SK-N-SH (cell line): ENCODE data around the gene SCAND1. TPM values are rescaled to one million over a fixed set of nuclear protein-coding genes. Genes with fewer than 3 reads are reported as not detected.

Experiments
- CTCF ChIA-PET: fragments of 300-600, 350-600 bp; formaldehyde crosslinking; extraction: SDS; loops from one replicate; lab custom pipeline; 2021; lab: Yijun Ruan, JAX
- POLR2A ChIA-PET: fragments of 350-600 bp; sonication (Branson Sonifier 250); formaldehyde crosslinking; extraction: SDS; loops from one replicate; lab custom pipeline; 2020; ENCODE audit warnings: antibody characterized with exemption, inconsistent platforms; lab: Yijun Ruan, JAX
- DNase-seq: peaks from one replicate; pipeline ENCODE4 v3.0.0; 2012
- H2AFZ ChIP-seq: fragments of 200-600 bp; sonication (generic); 2 replicates; pipeline ENCODE4 v1.8.1; 2016; ENCODE audit warnings: antibody characterized with exemption, mild to moderate bottlenecking, low read depth
- H3F3A ChIP-seq: fragments of 200-600 bp; sonication (generic); replicated peaks from 2 replicates; pipeline ENCODE3; 2016; ENCODE audit warnings: antibody characterized with exemption, mild to moderate bottlenecking; ENCODE audit not compliant: insufficient read depth
- H3K27ac ChIP-seq, 2 experiments: fragments of 200-500 bp in 1 of 2; fragments of 200-600 bp in 1 of 2; sonication (Bioruptor generic) in 1 of 2; sonication (generic), shearing (Covaris generic) in 1 of 2; 2 replicates each; pipeline versions ENCODE4 v1.5.1 to v1.6.1; 2014 to 2016; ENCODE audit warnings: low read depth in 2 of 2, inconsistent platforms in 1 of 2, low read length in 1 of 2, mild to moderate bottlenecking in 1 of 2, mixed read lengths in 1 of 2
- H3K27me3 ChIP-seq: fragments of 200-600 bp; sonication (generic), shearing (Covaris generic); 2 replicates; pipeline ENCODE4 v1.6.1; 2016; ENCODE audit warnings: mixed run types; ENCODE audit not compliant: insufficient read depth
- H3K36me3 ChIP-seq, 2 experiments: fragments of 200-500 bp in 1 of 2; fragments of 200-600 bp in 1 of 2; sonication (Bioruptor generic) in 1 of 2; sonication (generic) in 1 of 2; replicated peaks in 1 of 2; 2 replicates each; pipeline versions ENCODE3 to v1.5.1; 2014 to 2016; ENCODE audit warnings: low read length in 1 of 2, mild to moderate bottlenecking in 1 of 2; ENCODE audit not compliant: insufficient read depth in 2 of 2, control insufficient read depth in 1 of 2
- H3K4me1 ChIP-seq, 2 experiments: fragments of 200-500 bp in 1 of 2; fragments of 200-600 bp in 1 of 2; sonication (Bioruptor generic) in 1 of 2; sonication (generic), shearing (Covaris generic) in 1 of 2; 2 replicates each; pipeline versions ENCODE4 v1.5.1 to v1.6.1; 2014 to 2016; ENCODE audit warnings: low read depth in 1 of 2, low read length in 1 of 2, mixed run types in 1 of 2; ENCODE audit not compliant: insufficient read depth in 2 of 2, control insufficient read depth in 1 of 2
- H3K4me2 ChIP-seq: fragments of 200-600 bp; sonication (generic), shearing (Covaris generic); 2 replicates; pipeline ENCODE4 v1.6.1; 2017; ENCODE audit warnings: mixed run types
- H3K4me3 ChIP-seq, 2 experiments: fragments of 200-500 bp in 1 of 2; fragments of 200-600 bp in 1 of 2; sonication (Bioruptor generic) in 1 of 2; sonication (generic), shearing (Covaris generic) in 1 of 2; 2 replicates each; pipeline versions ENCODE4 v1.5.1 to v1.8.1; 2014 to 2016; ENCODE audit warnings: low read depth in 2 of 2, inconsistent platforms in 1 of 2, low read length in 1 of 2, mild to moderate bottlenecking in 1 of 2, mixed read lengths in 1 of 2, moderate library complexity in 1 of 2
- H3K79me2 ChIP-seq: fragments of 200-600 bp; sonication (generic); 2 replicates; pipeline ENCODE4 v1.8.1; 2017; ENCODE audit warnings: mild to moderate bottlenecking; ENCODE audit not compliant: insufficient read depth
- H3K9ac ChIP-seq: fragments of 200-600 bp; sonication (generic); 2 replicates; pipeline ENCODE4 v1.6.1; 2017; ENCODE audit warnings: mixed run types
- H3K9me2 ChIP-seq: fragments of 200-600 bp; sonication (generic); 2 replicates; pipeline ENCODE4 v1.6.1; 2017; ENCODE audit warnings: mixed run types
- H3K9me3 ChIP-seq: fragments of 200-600 bp; sonication (generic); 2 replicates; pipeline ENCODE4 v1.6.1; 2017; ENCODE audit warnings: mixed run types, mild to moderate bottlenecking, moderate library complexity
- H4K20me1 ChIP-seq: fragments of 200-600 bp; sonication (generic); 2 replicates; pipeline ENCODE4 v1.6.1; 2017; ENCODE audit warnings: mild to moderate bottlenecking, mixed run types; ENCODE audit not compliant: insufficient read depth
- CHD2 ChIP-seq: fragments of 150-350 bp; IDR thresholded peaks from 2 replicates; pipeline ENCODE4 v1.6.1; 2018; ENCODE audit warnings: low read length; ENCODE audit not compliant: partially characterized antibody
- ELF1 ChIP-seq: IDR thresholded peaks from 2 replicates; pipeline ENCODE4 v1.4.0; 2012
- EP300 ChIP-seq, 2 experiments: IDR thresholded peaks; 2 replicates each; pipeline versions ENCODE4 v1.4.0 to v1.6.1; 2012; ENCODE audit warnings: borderline replicate concordance in 1 of 2, low read depth in 1 of 2, low read length in 1 of 2
- EZH2phosphoT487 ChIP-seq: fragments of 200-600 bp; sonication (generic); IDR thresholded peaks from 2 replicates; pipeline ENCODE4 v1.6.1; 2017; ENCODE audit warnings: low read depth, mixed run types, mild to moderate bottlenecking, antibody characterized with exemption, moderate library complexity, borderline replicate concordance
- FOSL2 ChIP-seq: IDR thresholded peaks from 2 replicates; pipeline ENCODE4 v1.4.0; 2012; ENCODE audit warnings: low read depth, mild to moderate bottlenecking, moderate library complexity, borderline replicate concordance
- JUND ChIP-seq: IDR thresholded peaks from 2 replicates; pipeline ENCODE4 v1.4.0; 2012
- NFIC ChIP-seq: IDR thresholded peaks from 2 replicates; pipeline ENCODE4 v1.4.0; 2012; ENCODE audit warnings: borderline replicate concordance
- NRF1 ChIP-seq: IDR thresholded peaks from 2 replicates; pipeline ENCODE4 v1.6.1; 2012; ENCODE audit warnings: low read depth, mild to moderate bottlenecking, low read length
- POLR2AphosphoS5 ChIP-seq: IDR thresholded peaks from 2 replicates; pipeline ENCODE4 v1.6.1; 2012; ENCODE audit warnings: low read depth, low read length
- RCOR1 ChIP-seq: fragments of 150-350 bp; IDR thresholded peaks from 2 replicates; pipeline ENCODE4 v1.6.1; 2017; ENCODE audit warnings: antibody characterized with exemption, low read length
- RFX5 ChIP-seq: IDR thresholded peaks from 2 replicates; pipeline ENCODE4 v1.6.1; 2012; ENCODE audit warnings: mild to moderate bottlenecking, improper control_type of control experiment, low read length
- RXRA ChIP-seq: IDR thresholded peaks from 2 replicates; pipeline ENCODE4 v1.4.0; 2012; ENCODE audit warnings: low read depth, mild to moderate bottlenecking, borderline replicate concordance
- SIN3A ChIP-seq: IDR thresholded peaks from 2 replicates; pipeline ENCODE4 v1.6.1; 2012; ENCODE audit warnings: low read depth, mild to moderate bottlenecking, low read length, moderate library complexity, borderline replicate concordance
- SMC3 ChIP-seq: IDR thresholded peaks from 2 replicates; pipeline ENCODE4 v1.6.1; 2012; ENCODE audit warnings: low read depth, low read length, improper control_type of control experiment
- TCF12 ChIP-seq: IDR thresholded peaks from 2 replicates; pipeline ENCODE4 v1.4.0; 2012
- TEAD4 ChIP-seq: IDR thresholded peaks from 2 replicates; pipeline ENCODE4 v1.4.0; 2012; ENCODE audit warnings: mild to moderate bottlenecking, borderline replicate concordance; ENCODE audit not compliant: insufficient read depth
- YY1 ChIP-seq: IDR thresholded peaks from 2 replicates; pipeline ENCODE4 v1.4.0; 2012; ENCODE audit warnings: low read depth, mild to moderate bottlenecking
- WGBS: methylation state at CpG from one replicate; pipeline ENCODE4 v1.1.6; 2017; ENCODE audit warnings: low lambda C conversion rate; 5-methylcytosine and 5-hydroxymethylcytosine counted together
- polyA plus RNA-seq, 3 experiments: library from polyadenylated mRNA; depleted of rRNA; stranded (reverse); fragments of >200 nt; gene quantifications; 2 replicates each; pipeline ENCODE4 v1.2.3, GENCODE V29; 2012
- TF ChIP-seq, protein P1 (sequence below): IDR thresholded peaks from 2 replicates; pipeline ENCODE4 v1.6.1; 2012; ENCODE audit warnings: mild to moderate bottlenecking, low read depth, low read length, moderate library complexity
- TF ChIP-seq, protein P2 (sequence below): fragments of 150-350 bp; IDR thresholded peaks from 2 replicates; pipeline ENCODE4 v1.6.1; 2017; ENCODE audit warnings: antibody characterized with exemption, low read length, low read depth, borderline replicate concordance
- TF ChIP-seq, protein P3 (sequence below): IDR thresholded peaks from 2 replicates; pipeline ENCODE4 v1.4.0; 2012; ENCODE audit warnings: low read depth, borderline replicate concordance
- TF ChIP-seq, protein P4 (sequence below): IDR thresholded peaks from 2 replicates; pipeline ENCODE4 v1.4.0; 2012; ENCODE audit warnings: low read depth, borderline replicate concordance

SCAND1 gene
- polyA plus RNA-seq, 1 of the 3 experiments (the other 2 are of a cell fraction), result 44.1 TPM

DNA sequence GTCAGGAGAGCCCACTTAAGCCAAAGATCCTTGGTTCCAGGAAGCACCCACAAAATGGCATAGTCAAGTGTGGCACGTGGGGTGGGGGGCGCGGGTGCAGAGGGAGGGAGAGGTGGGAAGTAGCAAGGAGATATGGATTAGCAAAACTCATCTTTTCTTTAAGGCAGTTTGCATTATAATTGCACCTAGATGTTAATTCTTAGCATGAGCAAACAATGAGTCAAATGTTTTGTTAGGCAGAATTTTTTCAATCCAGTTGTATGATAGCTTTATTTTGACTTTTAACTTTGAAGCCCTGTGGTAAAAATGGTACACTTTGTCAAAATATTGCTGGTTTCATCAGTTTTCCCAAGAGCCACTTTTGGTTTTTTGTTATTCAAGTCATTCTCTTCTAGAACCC, 15.0 kb downstream of the SCAND1 start:
- ChIA-PET POLR2A (no interaction called here), CTCF (interaction anchor here (5.8 kb wide), 1 partner anchor 15 kb away, joined by 29 read pairs; the partner anchor contains the start of gene SCAND1)
- no peak overlapping the region for H3K9ac ChIP-seq
- no peak overlapping the region for H3K4me3 ChIP-seq
- peaks cover 11 to 31% of the 10 kb centered on the region in 2 experiments for H3K36me3 ChIP-seq
- H3K4me2 ChIP-seq, result no peak overlapping the region
- H3K9me3 ChIP-seq, result no peaks in the 10 kb centered on the region
- DNase-seq, result no peak
- H3K9me2 ChIP-seq, result no peaks in the 10 kb centered on the region
- H3K27me3 ChIP-seq, result no peaks in the 10 kb centered on the region
- H3K79me2 ChIP-seq, result peaks cover 4% of the 10 kb centered on the region; the same call in 1 of the 2 replicates
- 98% methylated on average over 3 of the region's 3 CpGs for WGBS
- no peak overlapping the region for H2AFZ ChIP-seq
- H3F3A ChIP-seq, result no peaks in the 10 kb centered on the region
- H3K27ac ChIP-seq, result no peak overlapping the region
- TF ChIP-seq RFX5, result no peak
- no peak for TF ChIP-seq EZH2phosphoT487
- TF ChIP-seq, protein P1, sequence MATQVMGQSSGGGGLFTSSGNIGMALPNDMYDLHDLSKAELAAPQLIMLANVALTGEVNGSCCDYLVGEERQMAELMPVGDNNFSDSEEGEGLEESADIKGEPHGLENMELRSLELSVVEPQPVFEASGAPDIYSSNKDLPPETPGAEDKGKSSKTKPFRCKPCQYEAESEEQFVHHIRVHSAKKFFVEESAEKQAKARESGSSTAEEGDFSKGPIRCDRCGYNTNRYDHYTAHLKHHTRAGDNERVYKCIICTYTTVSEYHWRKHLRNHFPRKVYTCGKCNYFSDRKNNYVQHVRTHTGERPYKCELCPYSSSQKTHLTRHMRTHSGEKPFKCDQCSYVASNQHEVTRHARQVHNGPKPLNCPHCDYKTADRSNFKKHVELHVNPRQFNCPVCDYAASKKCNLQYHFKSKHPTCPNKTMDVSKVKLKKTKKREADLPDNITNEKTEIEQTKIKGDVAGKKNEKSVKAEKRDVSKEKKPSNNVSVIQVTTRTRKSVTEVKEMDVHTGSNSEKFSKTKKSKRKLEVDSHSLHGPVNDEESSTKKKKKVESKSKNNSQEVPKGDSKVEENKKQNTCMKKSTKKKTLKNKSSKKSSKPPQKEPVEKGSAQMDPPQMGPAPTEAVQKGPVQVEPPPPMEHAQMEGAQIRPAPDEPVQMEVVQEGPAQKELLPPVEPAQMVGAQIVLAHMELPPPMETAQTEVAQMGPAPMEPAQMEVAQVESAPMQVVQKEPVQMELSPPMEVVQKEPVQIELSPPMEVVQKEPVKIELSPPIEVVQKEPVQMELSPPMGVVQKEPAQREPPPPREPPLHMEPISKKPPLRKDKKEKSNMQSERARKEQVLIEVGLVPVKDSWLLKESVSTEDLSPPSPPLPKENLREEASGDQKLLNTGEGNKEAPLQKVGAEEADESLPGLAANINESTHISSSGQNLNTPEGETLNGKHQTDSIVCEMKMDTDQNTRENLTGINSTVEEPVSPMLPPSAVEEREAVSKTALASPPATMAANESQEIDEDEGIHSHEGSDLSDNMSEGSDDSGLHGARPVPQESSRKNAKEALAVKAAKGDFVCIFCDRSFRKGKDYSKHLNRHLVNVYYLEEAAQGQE, result no peak
- TF ChIP-seq CHD2, result no peak
- no peak for TF ChIP-seq ELF1
- no peak for TF ChIP-seq SMC3
- TF ChIP-seq RXRA, result no peak
- no peak for TF ChIP-seq POLR2AphosphoS5
- TF ChIP-seq, protein P2, sequence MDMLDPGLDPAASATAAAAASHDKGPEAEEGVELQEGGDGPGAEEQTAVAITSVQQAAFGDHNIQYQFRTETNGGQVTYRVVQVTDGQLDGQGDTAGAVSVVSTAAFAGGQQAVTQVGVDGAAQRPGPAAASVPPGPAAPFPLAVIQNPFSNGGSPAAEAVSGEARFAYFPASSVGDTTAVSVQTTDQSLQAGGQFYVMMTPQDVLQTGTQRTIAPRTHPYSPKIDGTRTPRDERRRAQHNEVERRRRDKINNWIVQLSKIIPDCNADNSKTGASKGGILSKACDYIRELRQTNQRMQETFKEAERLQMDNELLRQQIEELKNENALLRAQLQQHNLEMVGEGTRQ, result no peak
- no peak for TF ChIP-seq NFIC
- no peak for TF ChIP-seq YY1
- no peak for TF ChIP-seq RCOR1
- TF ChIP-seq NRF1, result no peak
- H4K20me1 ChIP-seq, result no peaks in the 10 kb centered on the region
- peaks cover 0 to 5% of the 10 kb centered on the region in 2 experiments; a peak in 1 of 4 replicates for H3K4me1 ChIP-seq

DNA sequence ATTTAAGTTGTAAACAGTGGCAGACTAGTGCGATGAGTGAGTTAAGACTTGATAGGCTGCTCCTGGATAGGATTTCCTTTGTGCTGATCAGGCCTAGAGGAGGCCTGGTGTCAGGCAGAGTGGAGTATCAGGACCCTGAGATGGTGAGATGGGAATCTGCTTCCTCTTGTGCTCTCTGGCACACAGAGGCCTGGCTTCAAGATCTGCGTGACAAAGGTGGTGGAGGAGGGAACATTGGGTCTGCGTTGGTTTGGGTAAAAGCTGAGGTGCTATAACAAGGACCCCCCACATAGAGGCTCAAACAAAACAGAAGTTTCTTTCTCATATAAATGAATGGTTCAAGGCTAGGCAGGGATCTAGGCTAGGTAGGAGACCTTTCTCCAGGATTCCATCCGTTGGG, 20.3 kb downstream of the SCAND1 start:
- H4K20me1 ChIP-seq, result no peaks in the 10 kb centered on the region
- H3K9me3 ChIP-seq, result no peaks in the 10 kb centered on the region
- no peak overlapping the region for H3K9ac ChIP-seq
- no peaks in the 10 kb centered on the region for H3K9me2 ChIP-seq
- H3F3A ChIP-seq, result no peaks in the 10 kb centered on the region
- no peak overlapping the region for H3K4me2 ChIP-seq
- H3K79me2 ChIP-seq, result peaks cover 4% of the 10 kb centered on the region
- peaks cover 0 to 2% of the 10 kb centered on the region in 2 experiments; a peak in 1 of 4 replicates for H3K4me1 ChIP-seq
- H3K27ac ChIP-seq, result no peak overlapping the region
- H3K4me3 ChIP-seq, result no peak overlapping the region
- ChIA-PET POLR2A (no interaction called here), CTCF (interaction anchor here (0.9 to 1.6 kb wide), 3 partner anchors 12 to 205 kb away, joined by 3 to 5 read pairs (median 3); no protein-coding TSS in a partner anchor)
- no peak for DNase-seq
- 98% methylated on average over 4 of the region's 4 CpGs for WGBS
- H3K27me3 ChIP-seq, result no peaks in the 10 kb centered on the region
- no peak overlapping the region for H2AFZ ChIP-seq
- H3K36me3 ChIP-seq, result peaks cover 9 to 16% of the 10 kb centered on the region in 2 experiments
- no peak for TF ChIP-seq SIN3A
- TF ChIP-seq TEAD4, result no peak
- no peak for TF ChIP-seq JUND
- TF ChIP-seq POLR2AphosphoS5, result no peak
- TF ChIP-seq TCF12, result no peak
- TF ChIP-seq FOSL2, result no peak
- TF ChIP-seq, protein P3, sequence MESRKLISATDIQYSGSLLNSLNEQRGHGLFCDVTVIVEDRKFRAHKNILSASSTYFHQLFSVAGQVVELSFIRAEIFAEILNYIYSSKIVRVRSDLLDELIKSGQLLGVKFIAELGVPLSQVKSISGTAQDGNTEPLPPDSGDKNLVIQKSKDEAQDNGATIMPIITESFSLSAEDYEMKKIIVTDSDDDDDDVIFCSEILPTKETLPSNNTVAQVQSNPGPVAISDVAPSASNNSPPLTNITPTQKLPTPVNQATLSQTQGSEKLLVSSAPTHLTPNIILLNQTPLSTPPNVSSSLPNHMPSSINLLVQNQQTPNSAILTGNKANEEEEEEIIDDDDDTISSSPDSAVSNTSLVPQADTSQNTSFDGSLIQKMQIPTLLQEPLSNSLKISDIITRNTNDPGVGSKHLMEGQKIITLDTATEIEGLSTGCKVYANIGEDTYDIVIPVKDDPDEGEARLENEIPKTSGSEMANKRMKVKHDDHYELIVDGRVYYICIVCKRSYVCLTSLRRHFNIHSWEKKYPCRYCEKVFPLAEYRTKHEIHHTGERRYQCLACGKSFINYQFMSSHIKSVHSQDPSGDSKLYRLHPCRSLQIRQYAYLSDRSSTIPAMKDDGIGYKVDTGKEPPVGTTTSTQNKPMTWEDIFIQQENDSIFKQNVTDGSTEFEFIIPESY, result no peak
- TF ChIP-seq, protein P4, sequence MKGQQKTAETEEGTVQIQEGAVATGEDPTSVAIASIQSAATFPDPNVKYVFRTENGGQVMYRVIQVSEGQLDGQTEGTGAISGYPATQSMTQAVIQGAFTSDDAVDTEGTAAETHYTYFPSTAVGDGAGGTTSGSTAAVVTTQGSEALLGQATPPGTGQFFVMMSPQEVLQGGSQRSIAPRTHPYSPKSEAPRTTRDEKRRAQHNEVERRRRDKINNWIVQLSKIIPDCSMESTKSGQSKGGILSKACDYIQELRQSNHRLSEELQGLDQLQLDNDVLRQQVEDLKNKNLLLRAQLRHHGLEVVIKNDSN, result no peak
- no peak for TF ChIP-seq EP300 (IDR thresholded peaks at IDR 0.05; ENCODE audit: borderline replicate concordance in 1 of 2, low read depth in 1 of 2, low read length in 1 of 2)
- no peak for TF ChIP-seq NRF1
